Measurements from ENCODE around the gene SUDS3.
"Not testable (repeated sequence)": the region's sequence is repeated elsewhere in the genome, so short reads cannot be mapped to it uniquely, and the experiment has no call there.

The SUDS3 gene

DNA sequence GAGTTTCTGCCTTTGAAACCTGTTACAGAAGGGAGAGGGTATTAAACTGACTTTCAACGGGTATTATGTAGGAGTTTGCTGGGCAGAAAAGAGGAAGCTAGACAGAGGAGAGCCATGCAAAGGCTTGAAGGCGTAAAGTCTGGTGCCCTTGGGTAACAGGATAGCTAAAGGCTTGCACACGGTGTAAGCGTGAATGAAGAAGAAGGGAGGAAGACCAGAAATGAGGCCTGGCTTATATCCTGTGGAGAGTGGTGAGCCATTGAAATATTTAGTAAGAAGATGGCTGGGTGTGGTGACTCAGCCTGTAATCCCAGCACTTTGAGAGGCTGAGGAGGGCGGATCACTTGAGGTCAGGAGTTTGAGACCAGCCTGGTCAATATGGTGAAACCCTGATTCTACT is 22.6 kb downstream of the SUDS3 start:
- POLR2A ChIA-PET: no interaction called here
- no peak for TF ChIP-seq ZNF384 (IDR thresholded peaks at IDR 0.05)
- TF ChIP-seq ARNT (IDR thresholded peaks at IDR 0.05): no peak
- TF ChIP-seq FOXA1 (IDR thresholded peaks at IDR 0.05): no peak
- no peak for TF ChIP-seq CTBP1 (IDR thresholded peaks at IDR 0.05; ENCODE audit: borderline replicate concordance)
- no peak for TF ChIP-seq ELF4 (IDR thresholded peaks at IDR 0.05)
- TF ChIP-seq SUZ12 (IDR thresholded peaks at IDR 0.05): no peak
- no peak for TF ChIP-seq TARDBP (IDR thresholded peaks at IDR 0.05)
- no peak for TF ChIP-seq BHLHE40 (IDR thresholded peaks at IDR 0.05; ENCODE audit: borderline replicate concordance)
- DNase-seq (ENCODE audit: extremely low spot score): no peak
- CTCF ChIA-PET: interaction anchor here (0.5 kb wide), 1 partner anchor 954 kb away, joined by 3 read pairs; no protein-coding TSS in a partner anchor

DNA sequence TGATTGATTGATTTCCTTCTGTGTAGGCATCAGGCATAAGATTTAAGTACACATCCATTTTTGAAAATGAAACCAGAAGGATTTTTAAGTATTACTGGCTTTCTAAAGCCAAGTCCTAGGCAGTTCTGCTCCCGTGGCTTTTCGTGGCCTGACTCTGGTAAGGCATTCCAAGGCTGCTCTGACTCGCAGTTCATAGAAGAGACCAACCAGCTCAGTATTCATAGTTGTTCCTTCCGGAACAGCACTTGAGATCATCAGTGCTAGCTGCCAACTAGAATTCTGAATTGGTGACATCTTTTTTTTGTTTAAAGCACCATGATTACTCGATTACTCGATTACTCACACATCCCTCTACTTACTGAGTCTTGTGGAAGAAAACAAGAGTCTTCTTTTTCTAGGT is 25.9 kb downstream of the SUDS3 start:
- CTCF ChIA-PET: no interaction called here
- POLR2A ChIA-PET: no interaction called here
- DNase-seq (ENCODE audit: extremely low spot score): no peak
- TF ChIP-seq, protein P1, sequence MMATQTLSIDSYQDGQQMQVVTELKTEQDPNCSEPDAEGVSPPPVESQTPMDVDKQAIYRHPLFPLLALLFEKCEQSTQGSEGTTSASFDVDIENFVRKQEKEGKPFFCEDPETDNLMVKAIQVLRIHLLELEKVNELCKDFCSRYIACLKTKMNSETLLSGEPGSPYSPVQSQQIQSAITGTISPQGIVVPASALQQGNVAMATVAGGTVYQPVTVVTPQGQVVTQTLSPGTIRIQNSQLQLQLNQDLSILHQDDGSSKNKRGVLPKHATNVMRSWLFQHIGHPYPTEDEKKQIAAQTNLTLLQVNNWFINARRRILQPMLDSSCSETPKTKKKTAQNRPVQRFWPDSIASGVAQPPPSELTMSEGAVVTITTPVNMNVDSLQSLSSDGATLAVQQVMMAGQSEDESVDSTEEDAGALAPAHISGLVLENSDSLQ (IDR thresholded peaks at IDR 0.05): no peak
- TF ChIP-seq HDGF (IDR thresholded peaks at IDR 0.05; ENCODE audit: borderline replicate concordance) (no peak), FOXM1 (IDR thresholded peaks at IDR 0.05; ENCODE audit: borderline replicate concordance) (no peak), SUZ12 (IDR thresholded peaks at IDR 0.05) (no peak), L3MBTL2 (conservative IDR thresholded peaks at IDR 0.05) (no peak), FOXK2 (IDR thresholded peaks at IDR 0.05) (no peak), CTBP1 (IDR thresholded peaks at IDR 0.05; ENCODE audit: borderline replicate concordance) (no peak), LEF1 (IDR thresholded peaks at IDR 0.05; ENCODE audit: borderline replicate concordance) (no peak)

DNA sequence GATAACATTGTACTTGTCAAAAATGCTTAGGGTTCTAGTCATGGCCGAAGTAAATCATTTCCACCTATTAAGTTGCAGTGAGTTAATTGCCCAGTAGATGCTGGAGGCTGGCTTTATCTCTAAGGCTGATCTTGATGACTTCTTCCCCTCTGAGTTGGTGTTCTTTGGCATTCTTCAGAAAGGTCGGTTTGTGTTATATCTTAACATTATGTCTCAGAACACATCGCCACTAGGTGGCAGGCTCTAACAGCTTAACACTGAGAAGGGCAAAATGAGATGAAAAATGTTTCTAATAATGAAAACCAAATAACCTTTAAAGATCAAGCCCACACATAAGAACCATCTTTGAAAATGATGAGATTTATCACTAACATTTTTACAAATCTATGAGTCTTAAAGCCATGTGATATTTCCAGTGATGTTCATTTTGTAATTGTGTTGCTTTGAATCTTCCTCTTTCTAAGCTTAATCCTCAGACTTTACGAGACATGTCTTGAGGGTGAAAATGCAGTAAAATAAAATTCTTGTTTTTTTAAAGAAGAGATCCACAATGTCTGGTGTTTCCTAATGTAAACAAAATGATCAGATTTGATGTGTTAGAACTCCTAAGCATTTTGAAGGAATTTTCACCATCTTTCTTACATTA is 28.6 kb downstream of the SUDS3 start:
- POLR2A ChIA-PET: no interaction called here
- CTCF ChIA-PET: interaction anchor here (0.7 to 1.8 kb wide), 4 partner anchors 8 to 29 kb away, joined by 3 to 5 read pairs (median 4); partner anchors contain the start of gene SUDS3
- TF ChIP-seq, protein P1 (IDR thresholded peaks at IDR 0.05): no peak
- TF ChIP-seq NFRKB (IDR thresholded peaks at IDR 0.05): no peak
- TF ChIP-seq FOXM1 (IDR thresholded peaks at IDR 0.05; ENCODE audit: borderline replicate concordance): no peak
- no peak for TF ChIP-seq SP1 (IDR thresholded peaks at IDR 0.05)
- TF ChIP-seq TARDBP (IDR thresholded peaks at IDR 0.05): no peak
- TF ChIP-seq CTBP1 (IDR thresholded peaks at IDR 0.05; ENCODE audit: borderline replicate concordance): no peak
- no peak for TF ChIP-seq L3MBTL2 (conservative IDR thresholded peaks at IDR 0.05)
- TF ChIP-seq SUZ12 (IDR thresholded peaks at IDR 0.05): no peak
- no peak for TF ChIP-seq ELF4 (IDR thresholded peaks at IDR 0.05)
- no peak for TF ChIP-seq FOXA1 (IDR thresholded peaks at IDR 0.05)
- TF ChIP-seq FOXK2 (IDR thresholded peaks at IDR 0.05): no peak
- TF ChIP-seq ARNT (IDR thresholded peaks at IDR 0.05): no peak
- TF ChIP-seq ZNF384 (IDR thresholded peaks at IDR 0.05): no peak
- TF ChIP-seq HDGF (IDR thresholded peaks at IDR 0.05; ENCODE audit: borderline replicate concordance): no peak
- TF ChIP-seq LEF1 (IDR thresholded peaks at IDR 0.05; ENCODE audit: borderline replicate concordance): no peak
- no peak for TF ChIP-seq BHLHE40 (IDR thresholded peaks at IDR 0.05; ENCODE audit: borderline replicate concordance)

DNA sequence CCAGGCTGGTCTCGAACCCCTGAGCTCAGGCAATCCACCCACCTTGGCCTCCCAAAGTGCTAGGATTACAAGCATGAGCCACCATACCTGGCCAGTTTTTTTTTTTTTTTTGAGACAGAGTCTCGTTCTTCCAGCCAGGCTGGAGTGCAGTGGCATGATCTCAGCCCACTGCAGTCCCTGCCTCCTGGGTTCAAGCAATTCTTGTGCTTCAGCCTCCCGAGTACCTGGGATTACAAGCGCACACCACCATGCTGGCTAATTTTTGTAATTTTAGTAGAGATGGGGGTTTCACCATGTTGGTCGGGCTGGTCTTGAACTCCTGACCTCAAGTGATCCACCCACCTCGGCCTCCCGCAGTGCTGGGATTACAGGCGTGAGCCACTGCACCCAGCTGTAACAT is 31.9 kb downstream of the SUDS3 start:
- POLR2A ChIA-PET; CTCF ChIA-PET; DNase-seq (ENCODE audit: extremely low spot score): not testable (repeated sequence)

More for the DNA sequence above, 28.6 kb downstream of the SUDS3 start:
- DNase-seq (ENCODE audit: extremely low spot score): peak; percentile 45

DNA sequence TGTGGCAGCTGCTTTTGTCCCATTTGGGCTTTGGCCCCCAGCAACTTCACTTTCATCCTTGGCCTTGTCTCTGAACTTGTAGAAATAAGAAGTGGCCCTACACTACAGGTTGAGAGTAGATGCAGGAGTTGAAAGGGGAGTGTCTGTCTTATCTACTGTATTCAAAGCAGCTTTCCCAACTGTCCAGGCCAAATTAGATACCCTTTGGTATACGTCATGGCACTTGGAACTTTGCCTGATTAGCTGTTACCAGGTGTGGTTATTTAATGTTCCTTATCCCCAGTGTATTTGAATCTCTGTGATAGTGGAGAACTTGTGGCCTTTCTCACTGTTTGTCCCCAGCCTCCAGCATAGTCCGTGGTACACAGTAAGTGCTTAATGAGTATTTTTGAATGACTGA is 33.5 kb downstream of the SUDS3 start:
- POLR2A ChIA-PET: no interaction called here
- no peak for TF ChIP-seq CTBP1 (IDR thresholded peaks at IDR 0.05; ENCODE audit: borderline replicate concordance)
- no peak for TF ChIP-seq L3MBTL2 (conservative IDR thresholded peaks at IDR 0.05)
- no peak for TF ChIP-seq BHLHE40 (IDR thresholded peaks at IDR 0.05; ENCODE audit: borderline replicate concordance)
- TF ChIP-seq ELF4 (IDR thresholded peaks at IDR 0.05): no peak
- no peak for TF ChIP-seq NFRKB (IDR thresholded peaks at IDR 0.05)
- no peak for TF ChIP-seq ZNF384 (IDR thresholded peaks at IDR 0.05)
- no peak for TF ChIP-seq ARNT (IDR thresholded peaks at IDR 0.05)
- no peak for TF ChIP-seq FOXA1 (IDR thresholded peaks at IDR 0.05)
- TF ChIP-seq TARDBP (IDR thresholded peaks at IDR 0.05): no peak
- TF ChIP-seq SP1 (IDR thresholded peaks at IDR 0.05): no peak
- TF ChIP-seq, protein P1 (IDR thresholded peaks at IDR 0.05): no peak
- TF ChIP-seq FOXM1 (IDR thresholded peaks at IDR 0.05; ENCODE audit: borderline replicate concordance): no peak
- TF ChIP-seq FOXK2 (IDR thresholded peaks at IDR 0.05): no peak
- TF ChIP-seq HDGF (IDR thresholded peaks at IDR 0.05; ENCODE audit: borderline replicate concordance): no peak
- TF ChIP-seq LEF1 (IDR thresholded peaks at IDR 0.05; ENCODE audit: borderline replicate concordance): no peak
- no peak for DNase-seq (ENCODE audit: extremely low spot score)
- CTCF ChIA-PET: no interaction called here

DNA sequence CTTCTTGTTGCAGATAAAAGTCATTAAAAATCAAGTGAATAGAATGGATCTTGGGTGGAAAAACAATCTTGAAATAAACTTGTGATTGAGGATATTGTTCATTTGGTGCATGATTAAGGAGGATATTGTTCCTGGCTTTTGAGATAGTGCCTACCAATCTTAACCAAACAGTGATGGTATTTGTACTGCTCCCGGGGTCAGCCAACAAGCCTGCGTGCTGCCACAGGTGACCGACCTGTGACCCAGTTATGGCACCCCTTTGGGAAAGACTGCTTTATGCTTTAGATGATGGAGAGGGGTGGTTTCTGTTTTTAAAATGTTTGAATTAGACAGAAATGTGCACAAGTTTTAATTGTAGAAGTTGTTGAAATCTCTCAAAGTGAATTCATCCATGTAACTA is 41.6 kb downstream of the SUDS3 start:
- TF ChIP-seq L3MBTL2 (conservative IDR thresholded peaks at IDR 0.05) (no peak), FOXK2 (IDR thresholded peaks at IDR 0.05) (no peak), TARDBP (IDR thresholded peaks at IDR 0.05) (no peak), FOXA1 (IDR thresholded peaks at IDR 0.05) (no peak), SUZ12 (IDR thresholded peaks at IDR 0.05) (no peak), ARNT (IDR thresholded peaks at IDR 0.05) (no peak), SP1 (IDR thresholded peaks at IDR 0.05) (no peak)
- TF ChIP-seq, protein P1 (IDR thresholded peaks at IDR 0.05): no peak
- POLR2A ChIA-PET: no interaction called here
- DNase-seq (ENCODE audit: extremely low spot score): no peak
- CTCF ChIA-PET: no interaction called here

Data from HEK293T (cell line).